HCT116 (cell line): ENCODE data around the gene IGSF9B. TPM values are rescaled to one million over a fixed set of nuclear protein-coding genes. Genes with fewer than 3 reads are reported as not detected.
A peak's percentile ranks its signal among the peaks of the same experiment; 100 is the strongest.

Experiments
- ATAC-seq: fragments of 200-7000 bp; cut with Tn5 transposase; 2 replicates; pipeline ENCODE4 v1.9.1; 2020; ENCODE audit warnings: mild to moderate bottlenecking, moderate library complexity
- BruUV-seq: library from RNA; stranded (reverse); fragments of 400-500 nt; replicated peaks from 2 replicates; lab custom pipeline; 2021; lab: Mats Ljungman, UMichigan
- CTCF ChIA-PET: fragments of 300-600 bp; sonication (Branson Sonifier 250); formaldehyde crosslinking; loops from one replicate; lab custom pipeline; 2021; ENCODE audit warnings: antibody characterized with exemption; lab: Charles Lee
- POLR2A ChIA-PET: fragments of 300-600, 350-600 bp; sonication (Branson Sonifier 250); formaldehyde crosslinking; loops from one replicate; lab custom pipeline; 2021; ENCODE audit warnings: antibody characterized with exemption; lab: Charles Lee
- RAD21 ChIA-PET, 2 experiments: fragments of 300-600 bp; sonication (Branson Sonifier 250); formaldehyde crosslinking; loops; one replicate each; lab custom pipeline; 2023; ENCODE audit warnings: low total read pairs in 2 of 2; ENCODE audit not compliant: uncharacterized antibody in 2 of 2, unreplicated experiment in 2 of 2, low non-redundant PET in 1 of 2; lab: Charles Lee
- DNase-seq: peaks from one replicate; pipeline ENCODE4 v3.0.0-alpha.2; 2010; ENCODE audit warnings: low read depth, low spot score
- H2AFZ ChIP-seq: fragments of 200-600 bp; shearing (Covaris generic), sonication (generic); 2 replicates; pipeline ENCODE4 v1.6.1; 2017; ENCODE audit warnings: low read depth, mixed run types, mixed read lengths, antibody characterized with exemption, low read length; ENCODE audit not compliant: poor library complexity, severe bottlenecking
- H3K27ac ChIP-seq: 2 replicates; pipeline ENCODE4 v1.5.1; 2012; ENCODE audit warnings: low read depth, low read length
- H3K27me3 ChIP-seq: fragments of 200-600 bp; sonication (generic); 2 replicates; pipeline ENCODE4 v1.6.1; 2016; ENCODE audit warnings: mixed run types, low read length, mixed read lengths; ENCODE audit not compliant: insufficient read depth
- H3K36me3 ChIP-seq, 2 experiments: fragments of 200-500 bp in 1 of 2; fragments of 200-600 bp in 1 of 2; sonication (Bioruptor generic) in 1 of 2; sonication (generic) in 1 of 2; 2 replicates each; pipeline versions ENCODE4 v1.5.1 to v1.6.1; 2014 to 2016; ENCODE audit warnings: low read length in 2 of 2, inconsistent platforms in 1 of 2, mixed read lengths in 1 of 2, mixed run types in 1 of 2; ENCODE audit not compliant: insufficient read depth in 2 of 2, control insufficient read depth in 1 of 2
- H3K4me1 ChIP-seq, 2 experiments: fragments of 200-600 bp in 1 of 2; sonication (generic) in 1 of 2; 2 replicates each; pipeline versions ENCODE4 v1.5.1 to v1.6.1; 2012 to 2017; ENCODE audit warnings: low read length in 2 of 2, inconsistent platforms in 1 of 2, mild to moderate bottlenecking in 1 of 2, mixed read lengths in 1 of 2, mixed run types in 1 of 2, moderate library complexity in 1 of 2; ENCODE audit not compliant: insufficient read depth in 2 of 2, control insufficient read depth in 1 of 2
- H3K4me2 ChIP-seq: fragments of 200-600 bp; sonication (generic); 2 replicates; pipeline ENCODE4 v1.6.1; 2017; ENCODE audit warnings: mixed run types, low read length, mixed read lengths
- H3K4me3 ChIP-seq, 2 experiments: fragments of 200-600 bp in 1 of 2; sonication (generic) in 1 of 2; replicated peaks in 1 of 2; 2 replicates each; pipeline ENCODE4 v1.5.1; 2011 to 2016; ENCODE audit warnings: low read length in 2 of 2, control low read depth in 1 of 2, low read depth in 1 of 2, mild to moderate bottlenecking in 1 of 2, mixed read lengths in 1 of 2, mixed run types in 1 of 2
- H3K79me2 ChIP-seq: fragments of 200-600 bp; sonication (generic); 2 replicates; pipeline ENCODE4 v1.6.1; 2017; ENCODE audit warnings: mild to moderate bottlenecking, mixed run types, low read length, moderate library complexity, mixed read lengths; ENCODE audit not compliant: insufficient read depth
- H3K9ac ChIP-seq: fragments of 200-600 bp; sonication (generic); 2 replicates; pipeline ENCODE4 v1.6.1; 2016; ENCODE audit warnings: low read length, mixed read lengths
- H3K9me2 ChIP-seq: fragments of 200-600 bp; sonication (generic), shearing (Covaris generic); 2 replicates; pipeline ENCODE4 v1.6.1; 2017; ENCODE audit warnings: mixed run types, mild to moderate bottlenecking, moderate library complexity; ENCODE audit not compliant: insufficient read depth
- H3K9me3 ChIP-seq, 2 experiments: fragments of 200-500 bp in 1 of 2; fragments of 200-600 bp in 1 of 2; sonication (Bioruptor generic) in 1 of 2; sonication (generic) in 1 of 2; 2 replicates each; pipeline ENCODE4 v1.6.1; 2014 to 2017; ENCODE audit warnings: low read length in 2 of 2, mixed read lengths in 2 of 2, inconsistent platforms in 1 of 2, low read depth in 1 of 2, mild to moderate bottlenecking in 1 of 2, mixed run types in 1 of 2, moderate library complexity in 1 of 2; ENCODE audit not compliant: control insufficient read depth in 1 of 2, insufficient read depth in 1 of 2
- H4K20me1 ChIP-seq: fragments of 200-600 bp; sonication (generic), shearing (Covaris generic); 2 replicates; pipeline ENCODE4 v1.6.1; 2017; ENCODE audit warnings: mixed run types, mild to moderate bottlenecking, moderate library complexity; ENCODE audit not compliant: insufficient read depth
- CBX3 ChIP-seq: IDR thresholded peaks from 2 replicates; pipeline ENCODE4 v1.6.1; 2012; ENCODE audit warnings: low read depth
- CEBPB ChIP-seq: IDR thresholded peaks from 2 replicates; pipeline ENCODE4 v1.6.1; 2012; ENCODE audit warnings: low read depth
- CTCF ChIP-seq, 3 experiments: fragments of 200-600 bp in 1 of 3; sonication (generic) in 1 of 3; IDR thresholded peaks in 2 of 3; conservative IDR thresholded peaks in 1 of 3; 2 replicates each; pipeline ENCODE4 v1.5.1; 2012 to 2017; ENCODE audit warnings: low read depth in 2 of 3, low read length in 2 of 3, antibody characterized with exemption in 1 of 3, borderline replicate concordance in 1 of 3, control low read depth in 1 of 3, mild to moderate bottlenecking in 1 of 3, mixed read lengths in 1 of 3, mixed run types in 1 of 3, moderate library complexity in 1 of 3; ENCODE audit not compliant: insufficient read depth in 1 of 3
- EZH2 ChIP-seq: fragments of 200-600 bp; sonication (generic); IDR thresholded peaks from 2 replicates; pipeline ENCODE4 v1.6.1; 2017; ENCODE audit warnings: antibody characterized with exemption, mixed run types
- POLR2AphosphoS5 ChIP-seq: IDR thresholded peaks from 2 replicates; pipeline ENCODE4 v1.6.1; 2011; ENCODE audit warnings: mild to moderate bottlenecking, low read depth, low read length, moderate library complexity
- SRF ChIP-seq: IDR thresholded peaks from 2 replicates; pipeline ENCODE4 v1.6.1; 2012; ENCODE audit warnings: low read depth
- YY1 ChIP-seq: IDR thresholded peaks from 2 replicates; pipeline ENCODE4 v1.6.1; 2011; ENCODE audit warnings: low read length, low read depth, moderate library complexity, mild to moderate bottlenecking; ENCODE audit not compliant: insufficient replicate concordance; ENCODE audit errors: extremely low read depth
- intact Hi-C: fragments of 100-400 bp; cut with micrococcal nuclease; formaldehyde crosslinking; loops from 2 replicates; pipeline ENCODE4 v1.10.0; 2022
- total RNA-seq: library from RNA; stranded (reverse); gene quantifications from one replicate; pipeline ENCODE4 v1.2.1, GENCODE V29; 2021; ENCODE audit not compliant: unreplicated experiment
- TF ChIP-seq, protein P1 (sequence below): IDR thresholded peaks from 2 replicates; pipeline ENCODE4 v1.6.1; 2012; ENCODE audit warnings: low read depth
- TF ChIP-seq, protein P2 (sequence below): IDR thresholded peaks from 2 replicates; pipeline ENCODE4 v1.6.1; 2012

The IGSF9B gene
- total RNA-seq, 1 experiment from 2014 or later = 12.4 TPM

- Histone ChIP-seq H2AFZ (no peak overlapping the region), H3K9ac (no peak overlapping the region), H4K20me1 (no peaks in the 10 kb centered on the region), H3K36me3 (no peaks in the 10 kb centered on the region), H3K79me2 (no peaks in the 10 kb centered on the region), H3K9me3 (no peaks in the 10 kb centered on the region), H3K27ac (no peak overlapping the region), H3K27me3 (no peaks in the 10 kb centered on the region), H3K4me3 (no peak overlapping the region), H3K4me1 (no peaks in the 10 kb centered on the region), H3K9me2 (no peaks in the 10 kb centered on the region), H3K4me2 (no peak overlapping the region)
- DNase-seq (no peak), ATAC-seq (peak; percentile 41; the same call in 1 of the 2 replicates)
- RAD21 ChIA-PET = no interaction called here
- intact Hi-C loops = no loop called here
- no peak for TF ChIP-seq POLR2AphosphoS5
- TF ChIP-seq EZH2 = no peak
- no peak for TF ChIP-seq CBX3
- no peak for TF ChIP-seq YY1
- TF ChIP-seq, protein P1, sequence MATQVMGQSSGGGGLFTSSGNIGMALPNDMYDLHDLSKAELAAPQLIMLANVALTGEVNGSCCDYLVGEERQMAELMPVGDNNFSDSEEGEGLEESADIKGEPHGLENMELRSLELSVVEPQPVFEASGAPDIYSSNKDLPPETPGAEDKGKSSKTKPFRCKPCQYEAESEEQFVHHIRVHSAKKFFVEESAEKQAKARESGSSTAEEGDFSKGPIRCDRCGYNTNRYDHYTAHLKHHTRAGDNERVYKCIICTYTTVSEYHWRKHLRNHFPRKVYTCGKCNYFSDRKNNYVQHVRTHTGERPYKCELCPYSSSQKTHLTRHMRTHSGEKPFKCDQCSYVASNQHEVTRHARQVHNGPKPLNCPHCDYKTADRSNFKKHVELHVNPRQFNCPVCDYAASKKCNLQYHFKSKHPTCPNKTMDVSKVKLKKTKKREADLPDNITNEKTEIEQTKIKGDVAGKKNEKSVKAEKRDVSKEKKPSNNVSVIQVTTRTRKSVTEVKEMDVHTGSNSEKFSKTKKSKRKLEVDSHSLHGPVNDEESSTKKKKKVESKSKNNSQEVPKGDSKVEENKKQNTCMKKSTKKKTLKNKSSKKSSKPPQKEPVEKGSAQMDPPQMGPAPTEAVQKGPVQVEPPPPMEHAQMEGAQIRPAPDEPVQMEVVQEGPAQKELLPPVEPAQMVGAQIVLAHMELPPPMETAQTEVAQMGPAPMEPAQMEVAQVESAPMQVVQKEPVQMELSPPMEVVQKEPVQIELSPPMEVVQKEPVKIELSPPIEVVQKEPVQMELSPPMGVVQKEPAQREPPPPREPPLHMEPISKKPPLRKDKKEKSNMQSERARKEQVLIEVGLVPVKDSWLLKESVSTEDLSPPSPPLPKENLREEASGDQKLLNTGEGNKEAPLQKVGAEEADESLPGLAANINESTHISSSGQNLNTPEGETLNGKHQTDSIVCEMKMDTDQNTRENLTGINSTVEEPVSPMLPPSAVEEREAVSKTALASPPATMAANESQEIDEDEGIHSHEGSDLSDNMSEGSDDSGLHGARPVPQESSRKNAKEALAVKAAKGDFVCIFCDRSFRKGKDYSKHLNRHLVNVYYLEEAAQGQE = no peak
- TF ChIP-seq, protein P2, sequence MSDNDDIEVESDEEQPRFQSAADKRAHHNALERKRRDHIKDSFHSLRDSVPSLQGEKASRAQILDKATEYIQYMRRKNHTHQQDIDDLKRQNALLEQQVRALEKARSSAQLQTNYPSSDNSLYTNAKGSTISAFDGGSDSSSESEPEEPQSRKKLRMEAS = no peak
- TF ChIP-seq SRF = no peak
- TF ChIP-seq CTCF (IDR thresholded peaks at IDR 0.05 in 2 of 3, conservative IDR thresholded peaks at IDR 0.05 in 1 of 3; ENCODE audit: borderline replicate concordance in 1 of 3, insufficient read depth in 1 of 3, low read depth in 2 of 3, low read length in 2 of 3) = no peak
- TF ChIP-seq CEBPB = no peak
- BruUV-seq = no TSS peak
- POLR2A ChIA-PET = no interaction called here
- CTCF ChIA-PET = no interaction called here
These were observed 58.0 kb downstream of the IGSF9B start for GRCh38 chr11:133898770-133899115.
